GM21528 (cell line): Measurements from ENCODE around the gene UTP20.
"Not testable (repeated sequence)": the region's sequence is repeated elsewhere in the genome, so short reads cannot be mapped to it uniquely, and the experiment has no call there.

ENCODE experiments used
- ATAC-seq: cut with Tn5 transposase; IDR thresholded peaks from one replicate; pipeline ENCODE4 v1.9.1; 2021; ENCODE audit warnings: mild to moderate bottlenecking, moderate library complexity; ENCODE audit not compliant: unreplicated experiment, low FRiP score

Gene UTP20

DNA sequence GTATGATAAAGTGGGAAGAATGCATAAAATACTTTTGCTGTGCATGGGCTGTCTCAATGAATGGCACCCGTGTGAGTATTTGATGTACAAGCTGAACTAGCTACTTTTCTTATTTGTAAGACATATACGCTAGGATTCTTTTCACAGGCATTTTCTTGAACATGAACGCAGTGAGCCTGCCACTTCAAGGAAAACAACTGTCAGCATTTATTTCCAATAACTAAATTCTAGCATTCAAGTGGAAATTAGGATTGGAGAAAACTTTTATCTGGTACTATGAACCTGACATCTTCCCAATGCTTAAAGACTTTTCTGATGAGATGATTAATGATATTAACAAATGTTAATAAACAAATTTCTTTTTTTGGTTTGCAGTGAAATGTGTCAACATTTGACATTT is 45.7 kb downstream of the UTP20 start:
- no peak for ATAC-seq

DNA sequence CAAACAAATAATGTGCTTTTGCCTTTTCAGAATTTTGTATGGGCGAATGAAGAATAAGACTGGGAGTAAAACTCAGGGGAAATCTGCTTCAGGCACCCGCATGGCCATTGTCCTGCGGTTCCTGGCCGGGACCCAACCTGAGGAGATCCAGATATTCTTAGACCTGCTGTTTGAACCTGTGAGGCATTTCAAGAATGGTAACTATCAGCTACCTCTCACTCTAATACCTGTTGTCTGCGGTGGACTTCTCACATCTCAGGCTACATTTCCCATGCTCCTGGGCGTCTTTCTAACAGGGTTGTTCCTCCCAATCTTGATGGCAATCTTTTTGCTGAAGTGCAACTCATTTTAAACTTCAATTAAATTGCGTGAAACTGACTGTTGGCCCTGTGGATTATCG is 47.1 kb downstream of the UTP20 start:
- ATAC-seq: no peak

DNA sequence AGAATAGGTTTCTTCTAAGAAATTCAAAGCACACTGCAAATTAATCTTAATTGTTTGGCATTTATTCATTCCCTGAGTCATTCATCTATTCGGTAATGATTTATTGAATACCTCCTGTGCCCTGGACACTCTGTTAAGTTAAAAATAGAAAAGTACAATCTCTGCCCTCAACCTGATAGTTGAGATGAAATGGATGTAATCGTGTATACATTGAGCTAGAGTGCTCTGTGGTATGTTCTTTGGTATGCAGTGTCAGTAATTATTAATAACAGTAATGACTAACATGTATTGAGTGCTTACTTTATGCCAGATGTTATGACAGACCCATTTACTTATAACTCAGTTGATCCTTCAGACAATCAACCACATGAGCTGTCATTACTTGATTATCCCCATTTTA is 47.6 kb downstream of the UTP20 start:
- no peak for ATAC-seq

DNA sequence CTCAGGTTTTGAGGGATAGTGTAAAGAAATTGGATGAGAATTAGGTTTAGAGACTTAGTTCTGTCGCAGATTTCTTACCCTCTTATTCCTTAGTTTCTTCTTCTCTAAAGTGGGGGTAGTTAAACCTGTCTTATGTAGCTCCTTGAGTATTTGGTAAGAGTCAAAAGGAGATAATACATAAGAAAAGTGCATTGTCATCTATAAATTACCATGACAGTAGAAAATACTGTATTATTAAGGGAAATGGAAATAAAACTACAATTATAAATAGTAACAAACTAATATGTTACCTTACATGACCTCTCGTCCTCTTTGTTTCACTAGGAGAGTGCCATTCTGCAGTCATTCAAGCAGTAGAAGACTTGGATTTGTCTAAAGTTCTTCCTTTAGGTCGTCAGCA is 49.0 kb downstream of the UTP20 start:
- ATAC-seq: no peak

DNA sequence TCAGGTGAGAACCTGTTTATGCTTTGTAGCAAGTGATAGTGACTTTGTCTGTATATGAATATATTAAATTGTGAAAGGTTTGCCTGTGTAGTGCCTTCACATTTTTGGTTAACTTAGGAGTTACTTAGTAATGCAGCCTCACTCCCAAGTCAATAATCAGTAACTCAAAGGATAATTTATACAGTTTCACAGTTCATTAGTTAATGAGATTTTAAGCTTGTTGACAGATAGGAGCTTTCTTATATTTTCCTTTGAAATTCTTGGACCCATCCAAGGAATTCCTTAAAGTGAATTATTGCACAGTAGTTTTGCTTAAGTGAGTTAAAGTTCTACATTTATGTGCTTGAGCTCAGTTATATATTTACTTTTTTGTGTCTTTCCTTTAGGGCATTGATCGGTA is 50.7 kb downstream of the UTP20 start:
- ATAC-seq: no peak

DNA sequence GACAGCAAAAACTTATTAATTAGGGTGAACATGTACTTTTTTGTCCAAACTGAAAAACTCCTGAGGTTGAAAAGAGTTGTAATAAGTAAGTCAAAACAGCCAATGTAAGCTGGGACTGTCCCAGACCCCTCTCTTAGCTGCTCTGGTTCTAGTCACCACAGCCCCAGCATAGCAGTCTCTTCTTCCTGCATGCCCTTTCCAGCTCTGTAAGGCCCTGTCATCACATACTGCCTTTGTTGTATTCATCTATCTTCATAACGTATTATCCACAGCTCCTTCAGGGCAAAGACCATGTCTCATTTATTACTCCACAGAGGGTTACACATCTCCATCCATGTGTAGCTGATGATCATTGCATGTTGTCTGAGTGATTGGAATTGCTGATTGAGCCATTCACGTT is 56.5 kb downstream of the UTP20 start:
- ATAC-seq: no peak

DNA sequence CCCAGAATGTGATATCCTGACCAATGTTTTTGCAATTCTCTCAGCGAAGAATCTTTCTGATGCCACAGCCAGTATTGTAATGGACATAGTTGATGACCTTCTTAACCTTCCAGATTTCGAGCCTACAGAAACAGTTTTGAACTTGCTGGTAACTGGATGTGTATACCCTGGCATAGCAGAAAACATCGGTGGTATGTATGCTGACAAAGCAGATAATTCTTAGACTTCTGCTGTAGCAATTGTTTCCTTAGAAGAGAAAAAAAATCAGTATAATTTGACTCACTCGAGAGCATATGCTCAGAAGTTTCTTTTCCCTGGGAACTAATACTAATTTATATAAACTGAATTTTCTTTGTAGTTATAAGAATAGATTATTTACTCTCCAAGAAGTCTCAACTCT is 58.2 kb downstream of the UTP20 start:
- ATAC-seq: no peak

DNA sequence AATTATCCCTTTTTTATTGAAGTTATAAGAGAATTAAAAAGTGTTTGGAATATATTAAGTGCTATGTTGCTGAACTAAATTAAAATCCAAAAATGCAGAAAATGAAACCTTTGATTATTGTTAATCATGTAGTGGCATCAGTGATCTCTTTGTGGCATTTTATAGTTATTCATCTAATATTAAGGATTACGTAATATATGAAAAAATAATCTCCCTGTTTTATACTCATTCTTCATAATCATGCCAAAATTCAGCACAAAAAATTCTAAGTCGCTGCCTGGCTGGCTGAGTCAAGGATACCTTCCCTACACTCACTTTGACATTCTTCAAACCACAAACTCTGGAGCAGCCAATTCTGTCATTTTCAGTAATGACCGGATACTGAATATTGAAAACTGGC is 64.0 kb downstream of the UTP20 start:
- no peak for ATAC-seq

DNA sequence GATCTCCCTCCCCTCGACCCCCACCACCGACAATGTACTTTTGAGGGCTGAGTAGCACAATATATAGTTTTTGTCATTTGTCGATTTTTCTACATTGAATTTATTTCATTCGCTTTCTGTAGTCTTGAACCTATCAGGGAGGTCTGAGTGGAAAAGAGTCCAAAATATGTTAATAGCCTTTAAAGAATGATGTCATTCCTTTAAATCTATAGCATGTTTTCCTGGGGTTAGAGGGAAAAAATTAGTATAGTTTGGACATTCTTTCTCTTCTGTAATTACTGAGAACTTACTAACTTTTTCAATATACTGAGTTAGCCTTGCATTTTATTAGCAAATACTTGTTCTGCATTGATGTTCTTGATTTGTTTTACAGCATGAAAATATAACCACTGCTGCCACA is 71.8 kb downstream of the UTP20 start:
- no peak for ATAC-seq

DNA sequence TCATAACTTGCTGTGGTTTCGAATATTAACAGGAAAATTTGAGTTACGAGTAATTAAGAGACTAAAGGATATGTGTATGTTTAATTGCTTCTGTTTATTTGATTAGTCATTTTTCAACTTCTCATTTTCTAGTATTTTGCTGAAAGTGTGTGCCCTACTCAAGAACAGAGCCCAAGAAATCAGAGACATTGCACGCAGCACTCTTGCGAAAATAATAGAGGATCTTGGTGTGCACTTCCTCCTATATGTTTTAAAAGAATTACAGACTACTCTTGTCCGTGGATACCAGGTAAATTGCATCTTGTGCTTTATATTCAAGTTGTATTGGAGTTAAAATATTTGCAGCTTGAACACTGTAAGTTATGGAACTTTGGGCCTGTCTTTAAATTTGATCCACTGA is 76.9 kb downstream of the UTP20 start:
- no peak for ATAC-seq

DNA sequence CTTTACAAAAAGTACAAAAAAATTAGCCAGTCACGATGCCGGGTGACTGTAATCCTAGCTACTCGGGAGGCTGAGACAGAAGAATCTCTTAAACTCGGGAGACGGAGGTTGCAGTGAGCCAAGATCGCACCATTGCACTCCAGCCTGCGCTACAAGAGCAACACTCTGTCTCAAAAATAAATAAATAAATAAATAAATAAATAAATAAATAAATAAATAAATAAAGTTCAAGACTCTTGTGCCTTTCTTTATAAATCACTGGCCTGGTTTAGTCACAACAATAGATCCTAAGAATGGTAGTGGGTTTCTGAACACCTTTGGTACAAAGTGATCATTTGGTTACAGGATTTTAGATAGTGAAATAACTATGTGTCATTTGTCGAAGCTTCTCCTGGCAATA is 81.5 kb downstream of the UTP20 start:
- ATAC-seq: no peak

DNA sequence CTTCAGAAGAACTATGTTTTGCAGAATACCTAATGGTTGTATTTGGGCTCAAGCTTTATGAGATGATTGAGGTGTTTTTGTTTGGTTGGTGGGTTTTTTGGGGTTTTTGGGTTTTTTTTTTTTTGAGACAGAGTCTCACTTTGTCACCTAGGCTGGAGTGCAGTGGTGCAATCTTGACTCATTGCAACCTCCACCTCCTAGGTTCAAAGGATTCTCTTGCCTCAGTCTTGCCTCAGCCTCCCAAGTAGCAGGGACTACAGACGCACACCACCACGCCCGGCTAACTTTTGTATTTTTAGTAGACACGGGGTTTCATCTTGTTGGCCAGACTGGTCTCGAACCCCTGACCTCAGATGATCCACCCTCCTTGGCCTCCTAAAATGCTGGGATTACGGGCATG is 88.1 kb downstream of the UTP20 start:
- ATAC-seq: no peak

DNA sequence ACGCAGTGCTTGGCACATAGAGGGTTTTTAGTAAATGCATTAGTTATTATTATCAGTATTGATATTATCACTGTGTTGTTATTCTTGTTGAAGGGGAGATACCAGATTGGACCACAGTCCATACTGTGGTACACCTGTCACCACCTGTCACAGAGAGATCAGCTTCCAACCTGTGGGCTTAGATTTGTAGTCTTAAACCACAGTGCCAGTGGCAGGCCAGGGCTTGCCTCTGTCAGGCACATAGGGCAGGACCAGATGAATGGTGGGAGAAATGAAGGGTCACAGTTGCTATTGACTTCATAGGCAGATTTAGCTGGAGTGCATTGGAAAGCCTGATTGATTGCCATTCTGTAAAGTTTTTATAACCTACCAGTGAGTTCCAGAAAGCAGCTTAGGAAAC is 92.5 kb downstream of the UTP20 start:
- no peak for ATAC-seq

DNA sequence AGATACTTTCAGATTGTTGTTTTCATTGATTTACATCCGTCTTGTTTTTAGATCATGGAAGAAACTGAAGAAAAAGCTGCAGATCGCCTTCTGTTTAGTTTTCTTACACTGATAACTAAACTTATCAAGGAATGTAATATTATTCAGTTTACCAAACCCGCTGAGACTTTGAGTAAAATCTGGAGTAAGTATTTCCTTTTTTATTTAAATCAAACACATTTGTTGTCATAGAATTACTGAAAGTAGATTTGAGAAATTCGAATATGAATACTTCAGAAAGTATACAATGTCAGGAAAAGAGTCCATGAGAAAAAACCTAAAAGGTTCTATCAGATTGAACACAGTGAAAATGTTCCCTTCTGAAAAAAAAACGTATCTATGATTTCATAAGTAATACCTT is 95.7 kb downstream of the UTP20 start:
- ATAC-seq: no peak

DNA sequence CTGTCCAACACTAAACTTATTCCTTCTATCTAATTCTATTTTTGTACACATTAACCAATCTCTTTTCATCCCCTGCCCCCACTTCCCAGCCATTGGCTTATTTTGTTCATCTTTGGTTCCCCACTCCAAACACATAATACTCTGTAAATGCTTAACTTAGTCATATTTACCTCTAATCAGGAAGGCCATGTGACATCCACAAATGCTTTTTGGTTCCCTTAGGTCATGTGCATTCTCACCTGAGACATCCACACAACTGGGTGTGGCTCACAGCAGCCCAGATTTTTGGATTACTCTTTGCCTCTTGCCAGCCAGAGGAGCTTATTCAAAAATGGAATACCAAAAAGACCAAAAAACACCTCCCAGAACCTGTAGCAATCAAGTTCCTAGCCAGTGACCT is 99.2 kb downstream of the UTP20 start:
- no peak for ATAC-seq

DNA sequence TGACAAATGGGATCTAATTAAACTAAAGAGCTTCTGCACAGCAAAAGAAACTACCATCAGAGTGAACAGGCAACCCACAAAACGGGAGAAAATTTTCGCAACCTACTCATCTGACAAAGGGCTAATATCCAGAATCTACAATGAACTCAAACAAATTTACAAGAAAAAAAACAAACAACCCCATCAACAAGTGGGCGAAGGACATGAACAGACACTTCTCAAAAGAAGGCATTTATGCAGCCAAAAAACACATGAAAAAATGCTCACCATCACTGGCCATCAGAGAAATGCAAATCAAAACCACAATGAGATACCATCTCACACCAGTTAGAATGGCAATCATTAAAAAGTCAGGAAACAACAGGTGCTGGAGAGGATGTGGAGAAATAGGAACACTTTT is 111.3 kb downstream of the UTP20 start:
- ATAC-seq: not testable (repeated sequence)

DNA sequence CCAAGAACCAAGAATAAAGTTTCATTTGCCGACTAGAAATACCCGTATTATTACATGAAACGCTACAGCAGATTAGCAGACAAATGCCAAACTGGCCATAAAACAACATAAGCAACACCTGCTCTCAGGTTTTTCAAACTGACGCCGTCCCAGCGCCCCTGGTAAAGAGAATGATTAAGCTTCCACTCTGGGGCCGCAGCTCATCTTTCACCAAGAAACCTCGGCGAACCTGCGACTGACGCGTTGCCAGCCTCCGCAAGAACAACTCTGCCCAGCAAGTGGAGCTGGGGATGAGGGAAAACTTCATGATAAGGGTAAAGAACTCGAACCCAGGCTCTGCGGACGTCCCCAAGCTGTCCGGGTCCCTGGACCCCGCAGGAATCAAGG is 127.1 kb downstream of the UTP20 start:
- ATAC-seq: peak; percentile 20

DNA sequence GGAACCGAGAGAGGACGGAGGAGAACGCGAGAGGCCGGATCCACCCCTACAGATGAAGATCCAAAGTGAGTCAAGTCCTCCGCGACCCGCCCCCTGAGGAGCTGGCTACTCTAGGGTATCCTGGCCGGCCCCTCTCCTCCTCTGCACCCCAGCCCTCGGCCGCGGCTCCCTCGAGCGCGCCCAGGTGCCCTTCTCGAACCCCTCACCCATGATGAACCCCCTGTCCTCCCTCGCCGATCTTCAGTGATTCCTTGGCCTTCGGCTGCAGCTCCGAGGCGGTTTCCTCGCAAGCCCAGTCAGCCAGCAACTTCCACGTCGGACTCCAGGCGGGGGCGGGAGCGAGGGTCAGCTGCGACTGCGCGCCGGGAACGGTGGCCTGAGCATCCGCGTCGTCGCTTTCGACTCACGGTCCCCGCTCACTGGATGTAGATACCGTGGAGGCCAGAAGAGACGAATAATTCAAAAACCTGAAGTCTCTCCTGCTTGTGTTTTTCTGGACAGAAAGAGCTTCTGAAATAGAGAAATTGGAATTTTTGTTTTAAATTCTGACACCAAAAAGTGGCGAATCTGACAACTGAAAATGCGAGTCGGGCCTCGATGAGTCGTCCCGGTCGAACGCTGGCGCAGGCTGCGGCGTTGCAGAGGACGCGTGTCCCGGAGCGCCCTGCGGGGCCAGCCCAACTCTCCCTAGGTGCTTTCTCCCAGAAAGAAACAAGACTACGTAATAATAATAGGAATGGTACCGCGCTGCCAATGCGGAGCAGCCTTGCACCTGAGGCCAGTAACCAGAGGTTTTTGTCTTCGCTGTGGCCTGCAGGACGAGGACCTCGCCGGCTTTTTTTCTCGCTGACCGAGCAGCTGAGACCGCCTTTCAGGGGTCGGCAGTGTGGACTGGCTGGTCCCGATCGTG is 127.8 kb downstream of the UTP20 start, which contains the start of gene ARL1:
ARL1 (minus strand) TSS at position 337 of the 910 bp plus-strand sequence; CDS start at position 210, 127 bp downstream.
- peak; percentile 91 for ATAC-seq

DNA sequence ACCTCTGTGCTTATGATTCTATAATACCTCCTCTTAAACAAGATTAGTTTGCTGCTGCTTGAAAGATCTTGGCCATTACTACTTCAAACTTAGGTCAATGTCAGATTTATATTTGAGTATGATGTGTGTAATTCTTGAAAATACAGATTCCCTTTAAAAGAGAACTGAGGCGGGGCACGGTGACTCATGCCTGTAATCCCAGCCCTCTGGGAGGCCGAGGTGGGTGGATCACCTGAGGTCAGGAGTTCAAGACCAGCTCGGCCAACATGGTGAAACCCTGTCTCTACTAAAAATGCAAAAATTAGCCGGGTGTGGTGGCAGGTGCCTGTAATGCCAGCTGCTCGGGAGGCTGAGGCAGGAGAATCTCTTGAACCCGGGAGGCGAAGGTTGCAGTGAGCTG is 130.3 kb downstream of the UTP20 start:
- not testable (repeated sequence) for ATAC-seq

DNA sequence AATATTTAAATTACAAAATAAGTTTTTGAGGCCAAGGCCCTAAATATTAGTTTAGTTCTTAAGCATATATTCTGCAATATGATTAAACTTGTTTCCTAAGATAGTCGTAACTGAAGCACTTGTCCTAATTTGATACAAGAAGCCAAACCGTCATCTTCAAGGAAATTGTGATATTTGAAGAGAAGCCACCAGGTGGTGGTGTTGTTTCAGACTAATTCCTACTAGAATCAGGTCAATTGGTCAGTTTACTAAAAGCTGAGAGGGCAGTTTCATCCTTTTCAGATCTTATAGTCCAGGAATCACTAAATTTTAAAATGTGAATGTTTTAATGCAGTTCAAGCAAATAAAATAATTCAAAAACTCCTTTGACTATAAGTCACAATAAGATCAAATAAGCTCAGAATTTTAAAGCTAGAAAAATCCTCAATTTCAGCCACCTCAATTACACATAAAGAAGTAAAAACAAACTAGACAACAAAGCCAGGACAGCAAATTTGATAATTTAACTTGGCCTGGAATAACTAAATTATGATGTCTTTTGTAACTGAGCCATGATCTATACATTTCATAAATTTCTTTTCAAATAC is 134.7 kb downstream of the UTP20 start:
- ATAC-seq: no peak

DNA sequence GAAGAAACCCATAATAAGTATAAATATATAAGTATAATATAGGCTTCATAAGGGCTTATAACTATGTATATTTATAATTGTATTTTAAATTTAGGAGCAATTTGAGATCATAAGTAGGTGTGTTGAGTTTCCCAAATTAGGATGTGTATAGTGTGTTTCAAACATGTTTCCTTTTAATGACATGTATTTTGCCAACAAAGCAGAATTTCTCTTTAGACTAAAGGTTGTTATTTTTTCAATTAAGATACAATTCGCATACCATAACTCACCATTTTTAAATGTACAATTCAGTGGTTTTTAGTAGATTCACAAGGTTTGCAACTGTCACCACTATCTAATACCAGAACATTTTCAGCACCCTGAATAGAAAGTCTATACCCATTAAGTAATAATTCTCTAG is 135.3 kb downstream of the UTP20 start:
- no peak for ATAC-seq

DNA sequence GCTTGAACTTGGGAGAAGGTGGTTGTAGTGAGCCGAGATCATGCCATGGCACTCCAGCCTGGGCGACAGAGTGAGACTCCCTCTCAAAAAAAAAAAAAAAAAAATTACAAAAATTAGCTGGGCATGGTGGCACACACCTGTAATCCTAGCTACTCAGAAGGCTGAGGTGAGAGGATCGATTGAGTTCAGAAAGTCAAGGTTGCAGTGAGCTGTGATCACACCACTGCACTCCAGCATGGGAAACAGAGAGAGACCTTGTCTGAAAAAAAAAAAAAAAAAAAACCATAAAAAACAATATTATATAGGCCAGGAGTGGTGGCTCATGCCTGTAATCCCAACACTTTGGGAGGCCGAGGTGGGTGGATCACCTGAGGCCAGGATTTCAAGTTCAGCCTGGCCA is 142.2 kb downstream of the UTP20 start:
- not testable (repeated sequence) for ATAC-seq
